Gastroesophageal sphincter (tissue), 3 donors: Measurements from ENCODE around the gene FOXK1.

Experiments
- CTCF ChIP-seq, 4 experiments: fragments of 200-600 bp in 2 of 4; fragments of 450-650 bp in 2 of 4; sonication (generic) in 1 of 4; IDR thresholded peaks; one replicate each; pipeline ENCODE4 v1.5.1; 2017 to 2019; ENCODE audit warnings: antibody characterized with exemption in 4 of 4, mild to moderate bottlenecking in 2 of 4, moderate library complexity in 2 of 4
- EP300 ChIP-seq: sonication (generic); formaldehyde crosslinking; IDR thresholded peaks from one replicate; pipeline ENCODE4 v1.6.1; 2017; ENCODE audit warnings: antibody characterized with exemption, mild to moderate bottlenecking
- POLR2A ChIP-seq, 2 donors: fragments of 450-650 bp; IDR thresholded peaks; one replicate each; pipeline ENCODE4 v1.6.1; 2017; ENCODE audit warnings: antibody characterized with exemption in 2 of 2, mild to moderate bottlenecking in 2 of 2, moderate library complexity in 1 of 2
- POLR2AphosphoS5 ChIP-seq: sonication (generic); formaldehyde crosslinking; IDR thresholded peaks from one replicate; pipeline ENCODE4 v1.6.1; 2017; ENCODE audit warnings: antibody characterized with exemption

- TF ChIP-seq CTCF (IDR thresholded peaks at IDR 0.05) (no peak), POLR2A (IDR thresholded peaks at IDR 0.05) (no peak), EP300 (no peak), POLR2AphosphoS5 (no peak)
These were observed 137.7 kb downstream of the FOXK1 start for GRCh38 chr7:4819560-4820404.
